GM21515 (cell line): ENCODE measurements around the gene SENP7.
"Not testable (repeated sequence)": the region's sequence is repeated elsewhere in the genome, so short reads cannot be mapped to it uniquely, and the experiment has no call there.

Experiments used
- ATAC-seq: cut with Tn5 transposase; IDR thresholded peaks from one replicate; pipeline ENCODE4 v1.9.1; 2021; ENCODE audit not compliant: unreplicated experiment

Gene SENP7

DNA sequence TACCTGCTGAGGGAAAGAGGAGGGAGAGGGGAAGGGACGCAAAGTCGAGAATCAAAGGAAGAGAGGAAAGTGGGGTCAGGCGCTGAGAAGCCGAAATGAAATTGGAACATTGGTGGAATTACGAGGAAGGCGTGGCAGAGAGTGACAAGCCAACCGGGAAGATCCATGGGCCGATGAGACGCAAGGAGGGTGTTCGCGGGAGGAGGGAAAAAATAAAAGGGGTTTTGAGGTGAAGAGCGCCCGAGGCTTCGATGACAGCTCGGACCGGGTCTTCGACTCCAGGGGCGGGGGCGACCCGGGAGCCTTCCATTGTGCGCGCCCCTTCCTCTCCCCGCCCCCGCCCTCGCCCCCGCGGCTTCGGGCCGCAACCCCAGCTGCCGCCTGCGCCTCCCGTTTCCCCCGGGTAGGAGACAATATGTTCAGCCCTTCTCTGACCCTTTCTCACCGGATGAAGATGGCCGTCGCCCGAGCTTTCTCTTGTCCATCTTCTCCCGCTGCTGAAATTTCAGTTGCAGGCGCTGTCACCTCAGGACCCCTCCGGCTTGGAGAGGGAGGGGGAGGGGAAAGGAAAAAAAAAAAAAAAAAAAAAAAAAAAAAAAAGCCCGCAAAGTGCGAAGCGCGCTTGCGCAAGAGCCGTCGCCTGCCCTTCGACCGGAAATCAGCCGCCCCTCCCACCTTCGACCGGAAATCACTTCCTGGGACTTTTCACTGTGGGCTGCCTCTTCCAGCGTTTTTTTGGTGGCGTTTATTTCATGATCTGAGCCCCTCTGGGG lies at the start of gene SENP7:
TSS of gene SENP7 (minus strand) at position 567 of the 773 bp plus-strand sequence. CDS start at position 485, 82 bp downstream.
- ATAC-seq, result peak; percentile 52

- peak; percentile 100 for ATAC-seq
These were observed 48.8 kb upstream of the SENP7 start, which contains the start of gene TRMT10C for GRCh38 chr3:101561630-101562328. TSS of gene TRMT10C (plus strand) at chr3:101561868. CDS start at chr3:101564782, 2,914 bp downstream.

DNA sequence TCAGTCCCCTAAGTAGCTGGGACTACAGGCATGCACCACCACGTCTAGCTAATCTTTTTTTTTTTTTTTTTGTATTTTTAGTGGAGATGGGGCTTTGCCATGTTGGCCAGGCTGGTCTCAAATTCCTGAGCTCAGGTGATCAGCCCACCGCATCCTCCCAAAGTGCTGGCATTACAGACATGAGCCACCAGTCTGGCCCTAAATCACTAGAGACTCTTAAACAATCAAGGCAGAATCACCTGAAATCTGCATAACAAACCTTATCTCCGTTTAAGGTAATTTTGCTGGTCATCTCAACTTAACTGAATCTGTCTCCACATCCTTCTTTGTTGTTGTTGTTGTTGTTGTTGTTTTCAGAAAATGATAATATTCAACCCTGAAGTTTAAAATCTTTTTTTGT lies 43.1 kb upstream of the SENP7 start:
- no peak for ATAC-seq

DNA sequence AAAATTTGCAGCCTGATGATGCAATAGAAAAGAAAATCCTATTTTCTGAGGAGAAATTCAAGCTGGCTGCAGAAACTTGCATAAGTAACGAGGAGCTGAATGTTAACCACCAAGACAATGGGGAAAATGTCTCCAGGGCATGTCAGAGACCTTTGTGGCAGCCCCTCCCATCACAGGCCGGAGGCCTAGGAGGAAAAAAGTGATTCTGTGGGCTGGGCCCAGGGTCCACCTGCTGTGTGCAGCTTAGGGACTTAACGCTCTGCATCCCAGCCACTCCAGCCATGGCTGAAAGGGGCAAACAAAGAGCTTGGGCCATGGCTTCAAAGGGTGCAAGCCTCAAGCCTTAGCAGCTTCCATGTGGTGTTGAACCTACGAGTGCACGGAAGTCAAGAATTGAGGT lies 40.4 kb upstream of the SENP7 start:
- ATAC-seq, result not testable (repeated sequence)

DNA sequence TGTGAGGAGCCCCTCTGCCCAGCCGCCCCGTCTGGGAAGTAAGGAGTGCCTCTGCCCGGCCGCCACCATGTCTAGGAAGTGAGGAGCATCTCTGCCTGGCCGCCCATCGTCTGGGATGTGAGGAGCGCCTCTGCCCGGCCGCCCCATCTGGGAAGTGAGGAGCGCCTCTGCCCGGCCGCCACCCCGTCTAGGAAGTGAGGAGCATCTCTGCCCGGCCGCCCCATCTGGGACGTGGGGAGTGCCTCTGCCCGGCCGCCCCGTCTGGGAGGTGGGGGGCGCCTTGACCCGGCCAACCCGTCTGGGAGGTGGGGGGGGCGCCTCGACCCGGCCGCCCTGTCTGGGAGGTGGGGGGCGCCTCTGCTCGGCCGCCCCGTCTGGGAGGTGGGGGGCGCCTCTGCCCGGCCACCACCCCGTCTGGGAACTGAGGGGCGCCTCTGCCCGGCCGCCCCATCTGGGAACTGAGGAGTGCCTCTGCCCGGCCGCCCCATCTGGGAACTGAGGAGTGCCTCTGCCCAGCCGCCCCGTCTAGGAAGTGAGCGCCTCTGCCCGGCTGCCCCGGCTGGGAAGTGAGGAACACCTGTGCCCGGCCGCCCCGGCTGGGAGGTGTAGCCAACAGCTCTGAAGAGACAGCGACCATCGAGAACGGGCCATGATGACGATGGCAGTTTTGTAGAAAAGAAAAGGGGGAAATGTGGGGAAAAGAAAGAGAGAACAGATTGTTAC lies 38.5 kb upstream of the SENP7 start:
- ATAC-seq, result not testable (repeated sequence)

DNA sequence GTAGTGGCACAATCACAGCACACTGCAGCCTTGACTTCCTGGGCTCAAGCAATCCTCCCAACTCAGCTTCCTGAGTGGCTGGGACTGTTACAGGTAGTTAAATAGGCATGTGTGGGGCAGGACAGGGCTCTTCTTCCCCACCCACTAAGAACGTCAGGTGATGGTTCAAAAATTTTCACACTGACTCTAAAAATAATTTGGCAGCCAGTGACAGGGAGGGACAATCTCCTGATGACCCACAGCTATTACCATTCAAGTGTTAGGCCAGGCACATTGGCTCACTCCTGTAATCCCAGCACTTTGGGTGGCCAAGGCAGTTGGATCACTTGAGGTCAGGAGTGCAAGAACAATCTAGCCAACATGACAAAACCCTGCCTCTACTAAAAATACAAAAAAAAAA lies 36.5 kb upstream of the SENP7 start:
- ATAC-seq, result no peak

GRCh38 chr3:101548527-101549105 lies 35.6 kb upstream of the SENP7 start:
- no peak for ATAC-seq

- ATAC-seq, result no peak
These were observed 31.3 kb upstream of the SENP7 start for GRCh38 chr3:101544161-101544850.

GRCh38 chr3:101542957-101543356 lies 29.9 kb upstream of the SENP7 start:
- ATAC-seq, result no peak

DNA sequence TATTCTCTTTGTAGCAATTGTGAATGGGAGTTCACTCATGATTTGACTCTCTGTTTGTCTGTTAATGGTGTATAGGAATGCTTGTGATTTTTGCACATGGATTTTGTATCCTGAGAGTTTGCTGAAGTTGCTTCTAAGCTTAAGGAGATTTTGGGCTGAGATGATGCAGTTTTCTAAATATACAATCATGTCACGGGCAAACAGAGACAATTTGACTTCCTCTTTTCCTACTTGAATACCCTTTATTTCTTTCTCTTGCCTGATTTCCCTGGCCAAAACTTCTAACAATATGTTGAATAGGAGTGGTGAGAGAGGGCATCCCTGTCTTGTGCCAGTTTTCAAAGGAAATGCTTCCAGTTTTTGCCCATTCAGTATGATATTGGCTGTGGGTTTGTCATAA lies 23.9 kb upstream of the SENP7 start:
- ATAC-seq, result not testable (repeated sequence)

DNA sequence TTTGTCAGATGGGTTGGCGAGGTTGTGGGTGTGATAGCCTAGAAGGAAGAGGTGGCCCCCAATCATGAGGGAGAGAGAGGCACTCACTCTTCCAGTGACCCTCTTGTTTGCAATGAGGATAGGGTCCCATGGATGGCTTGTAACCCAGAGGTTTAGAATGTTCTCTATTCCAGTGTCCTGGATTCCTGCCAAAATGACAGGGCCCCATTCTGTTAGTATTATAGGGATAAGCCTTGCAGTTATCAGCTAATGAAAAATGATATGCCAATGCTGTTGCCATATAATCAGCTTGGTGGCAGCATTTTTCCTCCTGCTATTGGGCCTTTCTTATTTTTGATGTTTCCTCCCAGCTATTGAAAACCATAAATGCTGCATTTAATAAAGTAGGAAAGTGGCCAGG lies 23.3 kb upstream of the SENP7 start:
- ATAC-seq, result no peak

DNA sequence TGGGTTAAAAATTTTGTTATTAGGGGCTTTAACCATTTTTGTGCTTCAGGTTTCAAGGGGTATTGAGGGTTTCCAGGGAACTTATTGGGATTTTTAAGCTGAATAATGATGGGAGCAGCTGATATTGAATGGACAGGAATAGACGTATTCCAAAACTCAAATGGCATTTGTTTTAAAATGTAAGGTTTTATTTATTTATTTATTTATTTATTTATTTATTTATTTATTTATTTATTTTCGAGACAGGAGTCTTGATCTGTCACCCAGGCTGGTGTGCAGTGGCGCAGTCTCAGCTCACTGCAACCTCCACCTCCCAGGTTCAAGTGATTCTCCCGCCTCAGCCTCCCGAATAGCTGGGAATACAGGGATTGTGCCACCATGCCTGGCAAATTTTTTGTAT lies 22.2 kb upstream of the SENP7 start:
- ATAC-seq, result no peak

GRCh38 chr3:101533603-101533968 lies 20.6 kb upstream of the SENP7 start:
- ATAC-seq, result no peak

DNA sequence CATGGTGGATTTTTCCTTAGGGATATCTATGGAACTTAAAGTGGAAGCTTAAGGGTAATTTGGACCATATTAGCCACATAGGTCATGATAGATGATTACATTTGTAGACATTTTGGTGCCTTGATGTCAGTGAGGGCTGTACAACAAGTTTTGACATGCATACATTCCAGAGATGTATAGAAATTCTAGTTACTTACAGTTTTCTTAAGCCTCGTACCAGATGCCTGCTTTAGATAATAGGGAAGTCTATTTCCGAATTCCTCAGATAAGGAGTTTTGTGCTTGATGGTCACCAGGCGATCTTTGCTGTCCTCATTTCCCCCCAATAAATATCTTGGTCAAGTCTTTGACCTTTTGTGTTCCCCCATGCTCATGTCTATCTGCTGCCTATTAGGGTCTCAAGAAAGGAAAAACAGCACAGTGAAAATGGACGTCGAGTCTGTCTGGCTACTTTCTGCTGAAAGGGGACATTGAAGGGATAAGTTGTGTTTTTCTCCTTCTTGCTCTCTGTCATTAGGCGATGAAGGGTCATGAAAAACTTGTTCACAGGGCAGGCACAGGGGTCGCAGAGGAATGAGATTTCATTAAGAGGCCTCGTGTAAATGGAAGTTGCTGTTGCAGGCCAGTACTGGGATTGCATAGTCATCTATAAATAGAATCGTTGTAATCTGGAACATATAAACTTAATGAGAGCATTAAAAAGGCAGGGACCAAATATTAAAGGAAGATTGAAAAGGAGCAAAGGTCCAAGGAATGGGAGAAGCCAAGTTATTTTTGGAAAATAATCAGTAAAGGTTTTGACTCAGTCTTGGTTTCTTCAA lies 20.0 kb upstream of the SENP7 start:
- ATAC-seq, result no peak

DNA sequence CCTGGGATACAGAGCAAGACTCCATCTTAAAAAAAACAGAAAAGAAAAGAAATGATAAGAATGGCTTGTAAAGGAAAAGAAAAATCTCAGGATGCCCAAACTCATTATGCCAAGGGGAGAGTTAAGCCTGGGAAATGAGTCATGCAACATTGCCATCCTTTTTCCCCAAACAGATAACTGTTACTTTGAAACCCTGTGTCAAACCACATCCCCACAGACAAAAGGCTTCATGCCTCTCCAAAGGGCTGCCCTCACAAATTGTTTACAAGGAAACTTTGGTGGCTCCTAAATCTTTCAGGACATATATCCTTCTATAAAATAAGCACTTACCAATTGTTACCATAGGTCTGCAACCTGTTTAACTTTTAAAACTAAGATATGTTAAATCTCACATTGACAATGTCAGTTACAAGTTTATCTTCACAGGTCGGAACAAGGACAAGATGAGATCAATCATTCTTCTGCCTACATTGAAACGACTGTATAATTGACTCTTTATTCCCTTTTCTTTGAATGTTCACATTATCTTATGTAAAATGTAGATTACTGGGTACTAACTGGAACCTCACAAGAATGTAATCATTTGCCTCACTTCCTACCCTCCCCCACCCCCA lies 18.6 kb upstream of the SENP7 start:
- no peak for ATAC-seq

- no peak for ATAC-seq
These were observed 17.7 kb upstream of the SENP7 start for GRCh38 chr3:101530686-101531047.

DNA sequence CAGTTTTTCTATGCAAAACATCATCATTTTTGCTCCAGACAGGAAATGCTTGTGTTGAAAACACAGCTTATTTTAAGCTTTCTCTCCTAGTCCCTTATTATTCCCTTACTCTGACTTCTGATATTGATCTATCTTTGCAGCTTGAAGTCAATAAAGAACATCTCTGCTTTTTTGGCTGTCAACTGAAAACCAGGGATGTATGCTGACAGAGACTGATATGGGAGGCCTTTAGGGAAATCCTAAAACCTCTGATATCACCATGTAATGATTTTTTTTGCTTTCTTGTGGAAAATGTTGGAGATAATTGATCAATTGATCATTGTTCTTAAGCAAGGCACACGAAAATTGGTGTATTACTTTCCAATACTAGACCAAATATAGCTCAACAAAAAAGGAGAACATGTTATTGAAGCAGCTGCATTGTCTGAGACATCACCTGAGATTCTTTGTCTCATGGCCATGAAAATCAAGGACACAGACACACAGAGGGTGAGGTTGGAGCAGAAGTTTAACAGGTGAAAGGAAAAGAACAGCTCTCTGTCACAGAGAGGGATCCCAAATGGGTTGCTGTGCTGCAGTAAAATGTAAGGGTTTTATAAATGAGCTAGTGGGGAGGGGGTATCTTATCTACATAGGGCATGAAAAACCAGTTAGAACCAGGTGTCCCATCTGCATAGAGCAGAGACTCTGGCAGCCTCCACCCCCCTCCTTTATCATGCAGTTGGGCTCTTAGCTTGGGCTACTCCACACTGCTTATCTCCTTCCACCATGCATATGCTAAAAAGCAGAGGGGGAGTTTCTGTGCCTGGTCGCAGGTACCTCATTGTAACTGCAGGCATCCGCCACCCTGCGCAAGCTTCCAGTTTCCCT lies 17.0 kb upstream of the SENP7 start:
- no peak for ATAC-seq

- ATAC-seq, result no peak
These were observed 14.9 kb upstream of the SENP7 start for GRCh38 chr3:101527906-101528305.

- no peak for ATAC-seq
These were observed 14.4 kb upstream of the SENP7 start for GRCh38 chr3:101527441-101527840.
